Epidermal melanocyte (primary cell): ENCODE measurements around the gene EGLN3.
"Not testable (repeated sequence)": the region's sequence is repeated elsewhere in the genome, so short reads cannot be mapped to it uniquely, and the experiment has no call there.

Source experiments
- DNase-seq: peaks from one replicate; pipeline ENCODE4 v3.0.0; 2011; ENCODE audit warnings: low spot score; ENCODE audit not compliant: insufficient read length

Gene EGLN3

GRCh38 chr14:33950320-33951182 is at the start of gene EGLN3:
Gene EGLN3 (minus strand): TSS chr14:33951074. CDS start chr14:33950752, 322 bp downstream.
- no peak for DNase-seq

- DNase-seq, result no peak
Observed at GRCh38 chr14:34000396-34000795, 49.5 kb upstream of the EGLN3 start.

GRCh38 chr14:33999771-34000291 is 49.0 kb upstream of the EGLN3 start:
- no peak for DNase-seq

GRCh38 chr14:33997611-33998010 is 46.7 kb upstream of the EGLN3 start:
- DNase-seq, result no peak

- no peak for DNase-seq
Observed at GRCh38 chr14:33996462-33996861, 45.6 kb upstream of the EGLN3 start.

GRCh38 chr14:33993246-33993645 is 42.4 kb upstream of the EGLN3 start:
- no peak for DNase-seq

- no peak for DNase-seq
Observed at GRCh38 chr14:33992274-33993007, 41.6 kb upstream of the EGLN3 start.

GRCh38 chr14:33990790-33991189 is 39.9 kb upstream of the EGLN3 start:
- DNase-seq, result no peak

GRCh38 chr14:33987565-33988080 is 36.7 kb upstream of the EGLN3 start:
- DNase-seq, result no peak

GRCh38 chr14:33986804-33987203 is 35.9 kb upstream of the EGLN3 start:
- no peak for DNase-seq

- DNase-seq, result no peak
Observed at GRCh38 chr14:33985242-33985641, 34.4 kb upstream of the EGLN3 start.

GRCh38 chr14:33979613-33980276 is 28.9 kb upstream of the EGLN3 start:
- DNase-seq, result no peak

- DNase-seq, result no peak
Observed at GRCh38 chr14:33978892-33979612, 28.2 kb upstream of the EGLN3 start.

GRCh38 chr14:33972583-33973081 is 21.8 kb upstream of the EGLN3 start:
- no peak for DNase-seq

GRCh38 chr14:33969846-33970245 is 19.0 kb upstream of the EGLN3 start:
- not testable (repeated sequence) for DNase-seq

- DNase-seq, result no peak
Observed at GRCh38 chr14:33968722-33969121, 17.8 kb upstream of the EGLN3 start.

GRCh38 chr14:33967138-33967537 is 16.3 kb upstream of the EGLN3 start:
- no peak for DNase-seq

- DNase-seq, result no peak
Observed at GRCh38 chr14:33966276-33966675, 15.4 kb upstream of the EGLN3 start.

GRCh38 chr14:33964599-33965317 is 13.9 kb upstream of the EGLN3 start:
- DNase-seq, result no peak

GRCh38 chr14:33963892-33964291 is 13.0 kb upstream of the EGLN3 start:
- no peak for DNase-seq
